Activated T-helper 1 cell treated with Interleukin-2 at 50 U/mL for 16 hours (primary cell): ENCODE measurements around the gene CDKL5.

Source experiments
- DNase-seq: peaks from one replicate; pipeline ENCODE4 v3.0.0-alpha.2; 2020; ENCODE audit warnings: low read depth

CDKL5 gene

DNA sequence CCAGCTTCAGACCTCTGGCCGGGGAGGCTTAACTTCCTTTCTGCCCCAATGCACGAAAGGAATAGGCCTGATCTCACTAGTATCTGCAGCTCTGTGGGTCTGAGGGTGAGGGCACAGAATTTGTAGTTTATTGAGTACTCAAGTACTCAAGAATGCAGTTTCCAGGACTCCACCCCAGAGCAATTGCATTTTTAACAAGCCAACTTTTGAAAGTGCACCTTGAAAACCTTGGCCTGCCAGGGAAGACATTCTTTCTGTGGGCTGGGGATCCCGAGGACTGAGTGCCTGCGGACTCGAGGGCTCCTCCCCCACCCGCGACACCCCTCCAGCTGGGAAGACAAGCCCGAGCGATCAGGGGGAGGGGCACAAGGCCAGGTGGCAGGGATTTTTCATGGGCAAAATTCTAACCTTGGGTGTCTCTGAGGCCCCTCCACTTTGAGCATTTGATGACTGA is 224.1 kb downstream of the CDKL5 start:
- DNase-seq = no peak

- no peak for DNase-seq
Observed at GRCh38 chrX:18650662-18651061, 225.3 kb downstream of the CDKL5 start.

GRCh38 chrX:18652636-18653035 is 227.2 kb downstream of the CDKL5 start:
- no peak for DNase-seq

- DNase-seq = no peak
Observed at GRCh38 chrX:18654875-18655836, 229.7 kb downstream of the CDKL5 start.

DNA sequence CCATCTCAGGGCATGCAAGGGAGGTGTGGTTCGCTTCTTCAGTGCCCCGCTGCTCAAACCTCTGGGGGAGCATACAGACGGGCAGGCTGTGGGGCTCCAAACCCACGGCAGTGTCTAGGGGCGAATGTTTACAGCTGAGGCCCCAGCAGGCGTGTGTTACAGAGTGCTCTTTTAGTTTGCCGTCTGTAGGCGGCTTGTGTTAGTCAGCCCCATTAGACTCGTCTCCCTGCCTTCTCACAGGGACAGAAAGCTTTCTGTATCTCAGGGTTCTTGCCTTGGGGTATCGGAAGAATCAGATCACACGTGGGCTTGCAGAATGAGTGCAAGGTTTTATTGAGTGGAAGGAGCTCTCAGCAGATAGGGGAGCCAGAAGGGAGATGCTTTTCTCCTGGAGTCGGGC is 235.9 kb downstream of the CDKL5 start:
- DNase-seq = no peak

DNA sequence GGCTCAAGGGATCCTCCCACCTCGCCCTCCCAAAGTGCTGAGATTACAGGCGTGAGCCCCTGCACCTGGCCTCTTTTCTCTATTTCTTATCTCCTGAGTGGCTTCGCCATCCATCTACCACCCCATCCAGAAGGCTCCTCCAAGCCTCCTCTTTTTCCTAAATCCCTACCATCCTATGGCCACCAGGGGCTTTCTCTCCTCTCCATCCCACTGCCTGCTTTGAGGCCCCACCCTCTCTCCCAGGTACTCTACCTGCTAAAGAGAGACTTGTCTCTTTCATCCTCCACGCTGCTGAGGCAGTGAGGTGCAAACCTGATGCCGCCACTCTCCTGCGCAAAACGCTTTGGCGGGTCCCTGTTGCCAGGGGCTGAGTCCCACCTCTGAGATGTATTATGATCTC is 239.5 kb downstream of the CDKL5 start:
- no peak for DNase-seq

- DNase-seq = no peak
Observed at GRCh38 chrX:18666614-18667013, 241.2 kb downstream of the CDKL5 start.

DNA sequence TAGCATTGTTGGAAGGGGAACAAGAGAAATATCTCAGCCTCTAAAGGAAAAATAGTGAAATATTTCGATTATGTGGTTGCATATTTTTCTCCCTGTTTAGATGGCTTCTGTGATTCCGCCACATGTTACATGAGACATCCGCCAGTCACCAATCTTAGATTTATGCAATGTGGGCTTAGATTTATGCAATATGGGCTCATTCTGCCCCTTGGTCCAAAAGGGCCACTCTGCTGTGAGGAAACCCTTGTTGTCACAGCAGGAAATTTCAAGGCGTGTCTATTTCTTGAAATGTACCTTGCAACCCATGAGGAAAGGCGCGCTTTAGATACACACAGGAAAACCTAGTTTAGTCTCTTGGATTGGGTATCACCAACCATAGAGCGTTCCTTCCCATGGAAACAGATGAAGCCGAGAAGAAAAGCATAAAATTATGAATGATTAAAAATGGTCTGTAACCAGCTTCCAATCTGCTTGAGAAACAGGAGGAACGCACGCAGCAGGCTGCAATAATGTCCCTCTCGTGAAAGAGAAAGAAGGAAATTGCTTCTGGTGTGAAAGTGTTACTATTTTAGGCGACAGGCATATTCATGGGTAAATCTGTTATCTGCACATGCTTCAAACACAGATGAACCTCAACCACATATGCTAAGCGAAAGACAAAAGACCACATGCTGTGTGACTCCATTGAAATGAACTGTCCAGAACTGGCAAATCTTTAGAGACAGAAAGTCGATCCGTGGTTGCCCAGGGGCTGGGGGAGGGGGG is 242.8 kb downstream of the CDKL5 start:
- no peak for DNase-seq

GRCh38 chrX:18672008-18672407 is 246.6 kb downstream of the CDKL5 start, which contains the start of gene RS1:
RS1 (minus strand) TSS chrX:18672108; CDS start chrX:18672068, 40 bp downstream.
- DNase-seq = no peak

GRCh38 chrX:18674417-18674787 is 249.0 kb downstream of the CDKL5 start:
- DNase-seq = no peak

GRCh38 chrX:18674788-18675735 is 249.7 kb downstream of the CDKL5 start:
- peak; percentile 63 for DNase-seq

- no peak for DNase-seq
Observed at GRCh38 chrX:18676050-18676449, 250.6 kb downstream of the CDKL5 start.

DNA sequence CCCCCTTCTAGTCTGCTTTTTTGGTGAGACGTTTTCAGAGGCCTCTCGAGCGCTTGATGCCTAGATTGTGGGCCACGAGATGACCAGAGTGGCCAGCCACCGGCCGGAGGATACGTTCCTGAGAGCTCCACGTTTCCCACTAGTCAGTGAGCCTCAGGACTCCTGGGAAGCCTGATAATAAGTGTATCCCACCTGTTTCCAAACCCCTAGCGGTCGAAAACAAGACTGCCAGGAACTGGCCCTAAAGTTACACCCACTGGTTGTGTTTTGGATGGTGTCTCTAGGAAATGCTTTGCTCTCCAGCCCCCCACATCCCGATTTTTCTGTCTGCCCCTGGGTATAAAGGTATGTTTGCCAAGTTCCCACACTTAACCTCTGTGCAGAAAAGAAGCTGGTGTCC is 251.1 kb downstream of the CDKL5 start:
- no peak for DNase-seq

DNA sequence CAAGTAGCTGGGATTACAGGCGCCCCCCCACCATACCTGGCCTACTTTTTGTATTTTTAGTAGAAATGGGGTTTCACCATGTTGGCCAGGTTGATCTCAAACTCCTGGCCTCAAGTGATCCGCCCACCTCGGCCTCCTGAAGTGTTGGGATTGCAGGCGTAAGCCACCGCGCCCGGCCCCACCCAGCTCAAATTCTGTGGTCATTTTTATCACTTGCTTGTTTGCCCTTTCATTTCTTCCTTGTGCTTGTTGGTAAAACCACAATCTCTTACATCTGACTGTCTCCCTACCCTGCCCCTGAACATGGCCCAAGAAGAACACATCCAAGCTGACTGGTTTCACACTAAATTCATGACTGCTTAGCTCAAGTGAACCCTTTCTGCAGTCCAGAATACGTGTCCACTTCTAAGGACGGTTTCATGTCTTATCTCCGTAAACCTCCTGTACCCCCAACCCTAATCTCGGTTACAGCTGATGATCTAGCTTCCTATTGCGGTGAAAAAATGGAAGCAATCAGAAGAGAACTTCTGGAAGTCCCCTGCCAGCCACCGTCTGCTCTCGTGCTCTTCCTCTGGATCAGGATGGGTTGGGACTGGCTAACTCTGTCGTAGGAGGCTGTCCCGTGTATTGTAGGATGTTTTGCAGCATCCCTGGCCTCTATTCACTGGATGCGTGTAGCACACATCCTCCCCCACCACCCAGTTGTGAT is 251.9 kb downstream of the CDKL5 start:
- DNase-seq = no peak

- DNase-seq = no peak
Observed at GRCh38 chrX:18681996-18682395, 256.6 kb downstream of the CDKL5 start.

- no peak for DNase-seq
Observed at GRCh38 chrX:18682979-18683387, 257.6 kb downstream of the CDKL5 start.

GRCh38 chrX:18687856-18688495 is 262.6 kb downstream of the CDKL5 start:
- no peak for DNase-seq

- no peak for DNase-seq
Observed at GRCh38 chrX:18691431-18691830, 266.0 kb downstream of the CDKL5 start.

DNA sequence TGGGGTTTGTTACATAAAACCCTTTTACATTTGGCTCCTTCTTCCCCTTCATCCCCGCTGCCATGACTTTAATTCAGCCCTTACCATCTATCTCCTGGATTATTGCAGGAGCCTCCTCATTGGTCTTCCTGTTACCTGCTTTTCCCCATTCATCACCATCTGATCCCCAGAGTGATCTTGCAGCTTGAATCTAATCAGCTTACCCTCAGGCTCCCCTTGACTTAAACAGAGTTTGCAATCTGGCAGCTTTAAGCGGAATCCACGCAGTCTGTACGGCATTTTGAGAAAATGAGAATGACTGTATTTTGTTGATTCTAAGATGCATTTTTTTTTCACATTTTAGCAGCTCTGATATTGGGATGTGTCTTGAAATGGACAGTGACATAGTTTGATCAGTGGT is 267.1 kb downstream of the CDKL5 start:
- DNase-seq = no peak

- DNase-seq = no peak
Observed at GRCh38 chrX:18696653-18697052, 271.2 kb downstream of the CDKL5 start.
